ENCODE results near the gene LRRTM4.

DNA sequence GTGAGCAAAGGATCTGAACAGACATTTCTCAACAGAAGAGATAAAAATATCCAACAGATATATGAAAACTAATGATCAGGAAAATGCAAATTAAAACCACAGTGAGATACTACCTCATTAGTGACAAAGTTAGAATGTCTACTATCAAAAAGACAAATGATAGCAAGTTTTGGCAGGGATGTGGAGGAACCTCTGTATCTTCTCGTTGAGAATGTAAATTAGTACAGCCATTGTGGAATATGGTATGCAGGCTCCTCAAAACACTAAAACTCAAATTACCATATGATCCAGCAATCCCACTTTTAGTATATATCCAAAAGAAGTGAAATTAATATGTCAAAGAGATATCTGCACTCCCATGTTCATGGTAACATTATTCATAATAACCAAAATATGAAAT is 427.1 kb downstream of the LRRTM4 start:
- TF ChIP-seq, protein P1, sequence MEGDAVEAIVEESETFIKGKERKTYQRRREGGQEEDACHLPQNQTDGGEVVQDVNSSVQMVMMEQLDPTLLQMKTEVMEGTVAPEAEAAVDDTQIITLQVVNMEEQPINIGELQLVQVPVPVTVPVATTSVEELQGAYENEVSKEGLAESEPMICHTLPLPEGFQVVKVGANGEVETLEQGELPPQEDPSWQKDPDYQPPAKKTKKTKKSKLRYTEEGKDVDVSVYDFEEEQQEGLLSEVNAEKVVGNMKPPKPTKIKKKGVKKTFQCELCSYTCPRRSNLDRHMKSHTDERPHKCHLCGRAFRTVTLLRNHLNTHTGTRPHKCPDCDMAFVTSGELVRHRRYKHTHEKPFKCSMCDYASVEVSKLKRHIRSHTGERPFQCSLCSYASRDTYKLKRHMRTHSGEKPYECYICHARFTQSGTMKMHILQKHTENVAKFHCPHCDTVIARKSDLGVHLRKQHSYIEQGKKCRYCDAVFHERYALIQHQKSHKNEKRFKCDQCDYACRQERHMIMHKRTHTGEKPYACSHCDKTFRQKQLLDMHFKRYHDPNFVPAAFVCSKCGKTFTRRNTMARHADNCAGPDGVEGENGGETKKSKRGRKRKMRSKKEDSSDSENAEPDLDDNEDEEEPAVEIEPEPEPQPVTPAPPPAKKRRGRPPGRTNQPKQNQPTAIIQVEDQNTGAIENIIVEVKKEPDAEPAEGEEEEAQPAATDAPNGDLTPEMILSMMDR (conservative IDR thresholded peaks at IDR 0.05 in 1 of 2, IDR thresholded peaks at IDR 0.05 in 1 of 2; ENCODE audit: extremely low read depth in 1 of 2, insufficient read depth in 1 of 2, low read depth in 1 of 2, low read length in 2 of 2) = no peak
- no peak for TF ChIP-seq EZH2 (IDR thresholded peaks at IDR 0.05; ENCODE audit: borderline replicate concordance, low read length)
